ENCODE measurements around the gene CAPN12.

Gene CAPN12

DNA sequence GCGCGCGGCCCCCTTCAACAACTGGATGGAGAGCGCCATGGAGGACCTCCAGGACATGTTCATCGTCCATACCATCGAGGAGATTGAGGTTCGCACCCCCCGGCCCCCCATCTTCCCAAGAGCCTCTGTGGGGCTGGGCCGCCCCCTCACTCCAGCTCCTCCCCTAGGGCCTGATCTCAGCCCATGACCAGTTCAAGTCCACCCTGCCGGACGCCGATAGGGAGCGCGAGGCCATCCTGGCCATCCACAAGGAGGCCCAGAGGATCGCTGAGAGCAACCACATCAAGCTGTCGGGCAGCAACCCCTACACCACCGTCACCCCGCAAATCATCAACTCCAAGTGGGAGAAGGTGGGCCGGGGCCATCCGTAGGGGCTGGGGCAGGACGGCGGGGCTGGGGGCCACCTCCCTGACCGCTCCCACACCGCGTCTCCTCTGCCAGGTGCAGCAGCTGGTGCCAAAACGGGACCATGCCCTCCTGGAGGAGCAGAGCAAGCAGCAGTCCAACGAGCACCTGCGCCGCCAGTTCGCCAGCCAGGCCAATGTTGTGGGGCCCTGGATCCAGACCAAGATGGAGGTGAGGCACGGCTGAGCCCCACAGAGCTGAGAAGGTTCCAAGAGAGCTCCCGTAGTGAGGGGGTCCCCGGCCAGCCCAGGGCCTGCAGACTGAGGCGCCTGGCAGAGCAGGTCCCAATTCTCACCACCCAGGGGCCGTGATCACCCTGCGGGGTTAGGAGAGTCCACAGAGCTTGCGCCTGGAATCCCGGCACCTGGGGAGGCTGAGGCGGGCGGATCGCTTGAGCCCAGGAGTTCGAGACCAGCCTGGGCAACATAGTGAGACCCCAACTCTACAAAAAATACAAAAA, 20.1 kb downstream of the CAPN12 start:
- no peak for DNase-seq

DNA sequence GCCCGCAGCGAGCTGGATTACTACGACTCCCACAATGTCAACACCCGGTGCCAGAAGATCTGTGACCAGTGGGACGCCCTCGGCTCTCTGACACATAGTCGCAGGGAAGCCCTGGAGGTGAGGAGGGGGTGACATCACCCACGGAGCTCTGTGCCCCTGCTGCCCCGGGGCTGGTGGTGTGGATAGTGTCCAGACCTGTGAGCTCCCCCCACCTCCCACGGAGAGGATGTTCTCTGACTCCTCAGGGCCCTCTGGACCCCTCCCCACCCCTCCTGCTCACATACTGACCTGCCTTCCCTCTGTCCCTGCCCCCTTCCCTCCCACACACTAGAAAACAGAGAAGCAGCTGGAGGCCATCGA, 20.7 kb downstream of the CAPN12 start:
- no peak for DNase-seq

GRCh38 chr19:38722947-38723605, 21.2 kb downstream of the CAPN12 start:
- DNase-seq: no peak

GRCh38 chr19:38721979-38722773, 22.1 kb downstream of the CAPN12 start:
- no peak for DNase-seq

DNA sequence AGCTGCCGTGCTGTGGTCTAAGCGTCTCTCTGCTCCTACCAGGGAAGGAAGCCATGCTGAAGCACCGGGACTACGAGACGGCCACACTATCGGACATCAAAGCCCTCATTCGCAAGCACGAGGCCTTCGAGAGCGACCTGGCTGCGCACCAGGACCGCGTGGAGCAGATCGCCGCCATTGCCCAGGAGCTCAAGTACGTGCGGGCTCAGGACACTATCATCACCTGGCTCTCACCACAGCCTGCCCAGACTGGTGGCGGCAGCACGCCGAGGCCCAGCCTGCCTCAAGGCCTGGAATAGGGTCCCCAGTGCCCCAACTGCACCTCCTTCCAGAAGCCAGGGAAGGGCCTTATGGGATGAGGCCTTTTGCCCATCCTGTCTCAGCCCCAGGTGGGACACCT, 22.8 kb downstream of the CAPN12 start:
- no peak for DNase-seq

- no peak for DNase-seq
Measured at GRCh38 chr19:38720559-38721236, 23.6 kb downstream of the CAPN12 start.

GRCh38 chr19:38719761-38720558, 24.3 kb downstream of the CAPN12 start:
- DNase-seq: no peak

GRCh38 chr19:38718747-38719543, 25.3 kb downstream of the CAPN12 start:
- DNase-seq: no peak

GRCh38 chr19:38717855-38718254, 26.4 kb downstream of the CAPN12 start:
- no peak for DNase-seq

DNA sequence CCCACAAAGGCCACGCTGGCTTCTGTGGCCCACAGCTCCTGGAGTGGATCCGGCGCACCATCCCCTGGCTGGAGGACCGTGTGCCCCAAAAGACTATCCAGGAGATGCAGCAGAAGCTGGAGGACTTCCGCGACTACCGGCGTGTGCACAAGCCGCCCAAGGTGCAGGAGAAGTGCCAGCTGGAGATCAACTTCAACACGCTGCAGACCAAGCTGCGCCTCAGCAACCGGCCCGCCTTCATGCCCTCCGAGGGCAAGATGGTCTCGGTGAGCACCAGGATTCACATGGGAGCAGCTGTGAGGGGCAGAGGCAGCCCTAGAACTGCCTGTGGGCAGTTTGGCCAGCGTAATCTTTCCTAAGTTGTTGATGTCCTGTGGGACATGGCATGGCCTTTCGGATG, 27.2 kb downstream of the CAPN12 start:
- no peak for DNase-seq

- DNase-seq: no peak
Measured at GRCh38 chr19:38715555-38715954, 28.7 kb downstream of the CAPN12 start.

- DNase-seq: no peak
Measured at GRCh38 chr19:38714354-38714778, 29.9 kb downstream of the CAPN12 start.

DNA sequence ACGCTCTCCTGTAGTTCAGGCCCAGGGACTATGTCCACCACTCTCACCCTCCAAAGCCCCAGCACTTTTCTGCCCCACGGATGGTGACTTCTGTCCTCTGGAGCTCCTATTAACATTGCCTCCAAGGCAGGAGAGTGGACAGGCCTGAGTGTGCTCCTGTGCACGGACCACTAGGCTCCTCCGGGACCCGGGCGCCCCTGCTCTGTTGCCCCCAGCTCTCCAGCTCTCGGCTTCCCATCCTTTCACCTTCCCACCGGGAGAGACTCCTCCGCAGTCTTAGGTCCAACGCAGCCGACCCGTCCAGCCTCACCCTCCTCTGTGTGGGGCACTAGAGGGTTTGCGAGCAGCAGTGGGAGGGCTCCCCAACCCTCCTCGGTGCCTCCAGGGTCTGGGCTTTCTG, 30.4 kb downstream of the CAPN12 start:
- DNase-seq: no peak

DNA sequence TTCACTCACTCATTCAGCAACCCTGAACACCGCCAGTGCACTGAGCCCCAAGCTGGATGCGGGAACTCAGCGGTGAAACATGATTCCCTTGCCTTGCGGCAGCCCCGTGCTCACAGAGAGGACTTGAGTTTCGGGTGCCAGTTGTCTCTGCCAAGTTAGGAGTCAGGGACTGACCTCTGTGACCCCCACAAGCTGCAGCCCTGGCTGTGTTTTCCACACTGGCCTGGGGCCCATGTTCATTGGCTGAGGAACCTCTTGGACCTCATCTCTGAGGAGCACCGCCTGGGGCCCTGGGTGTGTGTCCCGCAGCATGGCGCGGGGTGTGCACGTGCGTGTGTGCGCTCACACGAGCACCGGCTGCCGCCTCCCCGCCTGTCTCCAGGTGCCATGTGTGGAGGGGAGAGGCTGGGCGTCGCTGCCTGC, 31.0 kb downstream of the CAPN12 start:
- DNase-seq: no peak

DNA sequence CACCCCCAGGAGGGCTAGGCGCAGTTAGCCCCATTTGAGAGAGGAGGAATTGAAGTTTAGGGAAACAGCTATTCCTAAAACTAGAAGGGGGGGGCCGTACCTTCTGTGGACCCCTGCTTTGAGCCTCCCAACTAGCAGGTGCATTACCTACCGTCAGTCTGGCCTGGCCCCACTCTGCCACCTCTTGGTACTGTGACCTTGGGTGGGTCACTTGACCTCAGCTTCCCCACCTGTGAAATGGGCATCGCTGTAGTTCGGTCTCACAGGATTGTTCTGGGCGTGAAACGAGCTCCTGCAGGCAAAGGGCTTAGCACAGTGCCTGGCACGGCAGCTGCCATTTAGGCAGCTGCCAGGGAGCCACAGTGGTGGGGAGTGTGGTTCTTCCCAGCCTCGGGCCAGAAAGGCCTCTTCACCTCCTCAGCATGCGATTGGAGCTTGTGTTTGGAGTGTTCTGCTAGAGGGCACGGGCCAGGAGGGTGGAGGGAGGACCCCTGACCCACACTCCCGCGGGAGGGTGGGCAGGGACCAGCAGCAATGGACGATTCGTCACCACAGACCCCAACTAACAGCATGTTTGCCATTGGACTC, 32.0 kb downstream of the CAPN12 start:
- no peak for DNase-seq

- no peak for DNase-seq
Measured at GRCh38 chr19:38711726-38712153, 32.5 kb downstream of the CAPN12 start.

DNA sequence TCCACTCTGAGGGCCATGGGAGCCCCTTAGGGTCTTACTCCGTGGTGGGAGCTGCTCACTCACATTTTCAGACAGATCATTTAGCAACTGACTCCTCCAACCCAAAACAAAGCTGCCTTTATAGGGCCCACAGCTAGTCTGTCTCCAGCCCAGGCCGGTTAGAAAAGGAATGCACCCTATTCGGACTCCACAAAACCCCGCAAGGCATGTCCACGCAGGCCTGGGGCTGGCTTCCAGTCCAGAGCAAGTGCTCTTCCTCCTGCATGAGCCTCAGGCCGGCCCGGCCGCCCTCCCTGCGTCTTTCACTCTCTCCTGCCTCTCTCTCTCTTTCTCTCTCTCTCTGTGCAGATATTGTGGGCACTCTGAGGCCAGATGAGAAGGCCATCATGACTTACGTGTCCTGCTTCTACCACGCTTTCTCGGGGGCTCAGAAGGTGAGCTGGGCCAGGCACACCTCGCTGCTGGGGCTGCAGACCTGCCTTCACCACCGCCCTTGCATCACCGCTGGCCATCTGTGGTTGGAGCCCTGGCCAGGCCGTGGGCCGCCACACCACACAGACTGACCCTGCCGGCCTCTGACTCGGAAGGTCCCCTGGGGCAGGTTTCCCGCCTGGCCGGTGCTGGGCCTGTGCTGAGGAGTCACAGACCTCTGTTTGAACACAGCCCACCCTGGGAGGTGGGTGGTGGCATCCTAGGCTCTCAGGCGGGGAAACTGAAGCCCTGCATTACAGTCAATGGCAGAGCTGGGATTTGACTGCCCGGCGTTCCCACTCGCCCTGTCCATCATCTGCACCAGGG, 33.1 kb downstream of the CAPN12 start:
- no peak for DNase-seq

DNA sequence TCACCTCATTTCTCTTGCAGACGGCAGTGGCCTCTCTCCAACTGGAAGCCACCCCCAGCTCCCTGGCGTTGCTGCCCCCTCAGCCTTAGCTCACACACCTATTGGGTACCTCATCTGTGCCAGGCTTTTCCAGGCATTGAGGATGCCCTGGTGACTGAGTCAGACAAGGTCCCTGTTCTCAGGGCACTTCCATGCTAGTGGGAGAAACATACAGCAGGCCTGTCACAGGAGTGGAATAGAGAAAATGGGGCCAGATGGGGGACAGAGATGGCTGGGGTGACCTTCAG, 33.9 kb downstream of the CAPN12 start:
- no peak for DNase-seq

GRCh38 chr19:38709671-38710415, 34.4 kb downstream of the CAPN12 start:
- no peak for DNase-seq
